ENCODE data around the gene SYT7.

GRCh38 chr11:61580271-61580888 is 496 bp downstream of the SYT7 start:
- peak in 2 of 3 experiments; percentile 26 to 47 for TF ChIP-seq CTCF (optimal IDR thresholded peaks at IDR 0.05 in 1 of 3, IDR thresholded peaks at IDR 0.05 in 1 of 3, conservative IDR thresholded peaks at IDR 0.05 in 1 of 3; ENCODE audit: extremely low read depth in 1 of 3, insufficient read depth in 2 of 3, low read length in 3 of 3)
- peak; percentile 97 for TF ChIP-seq EZH2 (IDR thresholded peaks at IDR 0.05; ENCODE audit: low read length)
